ENCODE results near the gene KIF24.
"Not testable (repeated sequence)": the region's sequence is repeated elsewhere in the genome, so short reads cannot be mapped to it uniquely, and the experiment has no call there.

The KIF24 gene

GRCh38 chr9:34326690-34327089 lies 2.4 kb downstream of the KIF24 start:
- DNase-seq: no peak

- no peak for DNase-seq
Measured at GRCh38 chr9:34322899-34323591, 6.0 kb downstream of the KIF24 start.

DNA sequence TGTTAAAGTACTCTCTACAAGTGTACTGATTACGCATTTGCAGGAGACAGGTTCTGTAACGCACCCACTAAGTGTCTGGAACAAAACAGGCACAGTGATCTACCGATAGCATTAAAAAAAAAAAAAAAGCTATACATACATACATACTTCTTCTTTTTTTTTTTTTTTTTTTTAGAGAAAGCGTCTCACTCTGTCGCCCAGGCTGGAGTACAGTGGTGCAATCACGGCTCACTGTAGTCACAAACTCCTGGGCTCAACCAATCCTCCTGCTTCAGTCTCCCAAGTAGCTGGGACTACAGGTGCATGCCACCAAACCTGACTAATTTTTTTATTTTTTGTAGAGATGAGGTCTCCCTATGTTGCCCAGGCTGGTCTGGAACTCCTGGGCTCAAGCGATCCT lies 7.6 kb downstream of the KIF24 start:
- no peak for DNase-seq

GRCh38 chr9:34318163-34318790 lies 10.8 kb downstream of the KIF24 start:
- no peak for DNase-seq

- DNase-seq: no peak
Measured at GRCh38 chr9:34317436-34317835, 11.6 kb downstream of the KIF24 start.

DNA sequence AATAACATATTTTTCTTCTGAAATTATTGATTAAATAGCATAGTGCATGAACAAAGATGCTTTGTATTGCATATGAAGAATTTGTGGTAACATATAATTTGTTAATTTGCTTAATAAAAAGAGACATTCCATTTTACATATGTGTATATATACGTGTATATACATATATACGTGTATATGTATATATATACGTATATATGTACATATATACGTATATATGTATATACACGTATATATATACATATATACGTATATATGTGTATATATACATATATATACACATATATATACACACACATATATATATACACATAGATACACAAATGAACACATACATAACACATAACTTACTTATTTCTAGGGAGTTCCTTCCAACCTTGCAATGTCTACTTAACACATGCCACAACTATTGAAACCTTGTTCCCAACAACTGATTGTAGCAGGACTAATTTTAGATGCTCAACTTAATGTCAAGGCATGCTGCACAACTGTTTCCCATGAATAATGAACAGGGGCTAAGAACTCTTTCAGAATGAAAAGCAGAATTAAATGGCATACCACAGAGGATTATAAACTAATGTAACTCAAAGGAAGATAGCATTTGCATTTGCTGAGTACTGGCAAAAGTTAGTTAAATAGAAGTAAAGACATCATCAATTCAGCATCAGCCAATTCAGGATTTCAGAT lies 17.4 kb downstream of the KIF24 start:
- no peak for DNase-seq

DNA sequence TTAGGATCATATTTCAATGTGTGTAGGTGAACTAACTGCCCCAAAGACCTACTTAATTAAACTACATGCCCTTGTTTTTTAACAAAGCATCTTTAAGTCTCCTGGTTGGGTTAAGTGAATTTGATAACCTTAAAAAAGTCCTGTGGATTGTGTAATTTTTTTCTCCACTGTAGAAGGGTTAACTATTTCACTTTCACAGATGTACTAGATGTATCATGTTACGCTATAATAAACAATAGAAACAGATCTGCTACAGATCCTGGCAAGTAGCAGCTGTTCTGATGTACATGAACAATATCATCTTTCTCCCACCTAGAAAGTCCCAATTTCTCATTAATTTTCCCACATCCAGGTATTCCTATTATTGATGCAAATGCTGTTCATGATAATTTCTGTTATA lies 18.9 kb downstream of the KIF24 start:
- peak in 1 of 2 experiments; percentile 58 for DNase-seq

DNA sequence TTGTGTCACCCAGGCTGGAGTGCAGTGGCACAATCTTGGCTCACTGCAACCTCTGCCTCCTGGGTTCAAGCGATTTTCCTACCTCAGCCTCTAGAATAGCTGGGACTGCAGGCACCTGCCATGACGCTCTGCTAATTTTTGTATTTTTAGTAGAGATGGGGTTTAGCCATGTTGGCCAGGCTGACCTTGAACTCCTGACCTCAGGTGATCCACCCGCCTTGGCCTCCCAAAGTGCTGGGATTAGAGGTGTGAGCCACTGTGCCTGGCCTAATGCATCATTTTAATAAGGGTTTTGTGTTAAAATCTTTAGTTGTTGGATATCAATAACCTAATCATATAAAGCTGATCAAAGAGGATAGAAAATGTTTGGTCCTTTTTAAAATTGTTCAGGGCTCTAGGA lies 20.8 kb downstream of the KIF24 start:
- not testable (repeated sequence) for DNase-seq

DNA sequence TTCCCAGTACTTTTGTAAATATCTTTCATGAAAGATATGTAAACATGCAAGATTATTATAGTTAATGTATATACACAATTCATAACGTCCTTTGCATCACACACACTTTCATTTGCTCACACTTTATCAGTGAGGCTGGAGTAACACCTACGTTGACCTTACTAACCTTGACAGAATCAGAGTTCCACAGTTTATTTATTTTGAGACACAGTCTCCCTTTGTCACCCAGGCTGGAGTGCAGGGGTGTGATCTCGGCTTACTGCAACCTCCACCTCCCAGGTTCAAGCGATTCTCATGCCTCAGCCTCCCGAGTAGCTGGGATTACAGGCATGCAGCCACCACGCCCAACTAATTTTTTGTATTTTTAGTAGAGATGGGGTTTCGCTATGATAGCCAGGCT lies 28.0 kb downstream of the KIF24 start:
- DNase-seq: not testable (repeated sequence)

DNA sequence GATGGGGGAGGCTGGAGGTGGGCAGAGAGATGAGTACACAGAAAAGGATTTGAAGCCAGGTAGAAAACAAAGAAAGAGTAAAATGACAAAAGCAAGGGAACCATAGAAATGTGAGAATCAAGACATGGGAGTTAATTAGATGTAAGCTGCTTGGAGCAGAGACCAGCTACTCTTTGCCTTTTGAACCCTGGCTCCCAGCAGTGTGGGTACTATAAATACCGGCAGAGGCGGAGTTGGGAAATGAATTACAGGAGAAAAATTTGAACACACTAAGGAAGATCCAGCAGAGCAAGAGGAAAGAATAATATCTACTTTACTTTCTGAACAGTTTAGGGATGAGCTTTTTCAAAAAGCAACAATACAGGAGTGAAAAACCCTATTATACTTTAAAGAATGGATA lies 36.5 kb downstream of the KIF24 start:
- no peak for DNase-seq

DNA sequence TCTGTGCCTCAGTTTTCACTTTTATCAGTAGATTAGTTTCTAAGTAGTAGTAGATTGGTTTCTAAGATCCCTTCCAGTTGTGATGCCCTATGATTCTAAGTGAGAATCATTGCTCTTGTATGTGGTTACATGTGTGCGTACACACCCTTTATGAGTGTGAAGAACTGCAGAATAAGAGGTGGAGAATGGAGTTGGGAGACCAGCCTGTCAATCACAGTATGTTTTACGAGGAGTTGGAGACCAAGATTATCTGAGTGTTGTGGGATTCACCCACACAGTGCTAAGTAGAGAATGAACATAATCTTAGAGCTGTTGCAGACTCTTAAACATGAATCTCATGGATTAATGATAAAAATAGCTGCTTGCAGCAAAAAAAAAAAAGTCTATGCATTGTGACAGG lies 37.6 kb downstream of the KIF24 start:
- no peak for DNase-seq

DNA sequence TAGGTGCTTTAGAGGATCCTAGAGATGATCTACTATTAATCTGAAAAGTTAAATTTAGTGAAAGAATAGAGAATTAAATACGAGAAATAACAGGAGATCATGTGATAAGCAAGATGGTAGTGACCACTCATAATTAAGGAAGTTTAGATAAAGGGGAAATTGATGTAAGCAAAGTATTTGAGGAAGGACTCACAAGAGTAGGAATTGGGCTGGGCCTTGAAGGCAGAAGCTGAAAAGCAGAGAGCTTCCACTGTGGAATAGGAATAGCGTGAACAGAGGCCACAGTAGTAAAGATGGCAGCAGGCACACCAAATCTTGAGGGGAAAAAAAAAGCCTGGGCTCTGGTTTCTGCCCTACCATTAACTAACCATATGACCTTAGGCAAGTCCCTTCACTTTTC lies 38.0 kb downstream of the KIF24 start:
- no peak for DNase-seq

- no peak for DNase-seq
Measured at GRCh38 chr9:34289159-34289558, 39.9 kb downstream of the KIF24 start.

DNA sequence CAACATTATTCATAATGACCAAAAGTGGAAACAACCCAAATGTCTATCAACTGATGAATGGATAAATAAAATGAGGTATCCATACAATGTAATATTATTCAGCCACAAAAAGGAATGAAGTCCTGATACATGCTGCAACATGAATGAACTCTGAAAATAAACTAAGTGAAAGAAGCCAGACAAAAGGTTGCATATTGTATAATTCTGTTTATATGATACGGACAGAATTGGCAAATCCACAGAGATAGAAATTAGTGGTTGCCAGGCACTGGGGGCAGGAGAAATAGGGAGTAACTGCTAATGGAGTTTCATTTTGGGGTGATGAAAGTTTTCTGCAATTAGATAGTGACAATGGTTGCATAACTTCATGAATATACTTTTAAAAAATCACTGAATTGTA lies 47.0 kb downstream of the KIF24 start:
- no peak for DNase-seq

DNA sequence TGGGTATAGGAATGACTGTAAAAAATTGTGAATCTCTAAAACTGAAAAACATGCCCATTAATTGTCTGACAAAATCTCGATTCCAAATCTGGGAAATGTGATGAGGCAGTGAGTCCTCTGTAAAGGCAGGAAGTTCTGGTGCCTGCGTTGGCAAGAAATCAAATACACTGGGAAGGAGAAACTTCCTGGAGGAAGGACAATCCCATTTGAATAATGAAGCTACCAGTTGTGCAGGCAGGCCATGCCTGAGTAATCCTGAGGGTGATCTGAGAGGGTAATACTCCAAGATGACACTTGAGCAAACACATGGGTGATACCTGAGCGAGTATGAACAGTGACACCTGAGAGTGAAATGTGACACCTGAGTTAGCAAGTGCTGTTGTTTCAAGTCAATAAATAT lies 49.7 kb downstream of the KIF24 start:
- peak in 1 of 2 experiments; percentile 9 for DNase-seq
